Thyroid gland (tissue), 4 donors: ENCODE data around the gene DIO1. TPM values are rescaled to one million over a fixed set of nuclear protein-coding genes. Genes with fewer than 3 reads are reported as not detected.
"Not testable (repeated sequence)": the region's sequence is repeated elsewhere in the genome, so short reads cannot be mapped to it uniquely, and the experiment has no call there.

Source experiments
- DNase-seq, 2 donors: peaks; one replicate each; pipeline ENCODE4 v3.0.0-alpha.2; 2019
- H3K27ac ChIP-seq, 3 donors: fragments of 200-600 bp; sonication (generic); 1 replicate in 2 of 3; 2 replicates in 1 of 3; pipeline ENCODE4 v1.5.1; 2016 to 2019; ENCODE audit warnings: mild to moderate bottlenecking in 1 of 3, moderate library complexity in 1 of 3
- H3K27me3 ChIP-seq: fragments of 200-600 bp; sonication (generic); one replicate; pipeline ENCODE4 v1.5.1; 2019
- H3K36me3 ChIP-seq, 2 donors: fragments of 200-600 bp; sonication (generic); one replicate each; pipeline ENCODE4 v1.5.1; 2016 to 2019
- H3K4me1 ChIP-seq, 2 donors: fragments of 200-600 bp; sonication (generic); one replicate each; pipeline ENCODE4 v1.5.1; 2017 to 2019
- H3K4me3 ChIP-seq, 3 donors: fragments of 200-600 bp; sonication (generic); replicated peaks in 1 of 3; 1 replicate in 2 of 3; 2 replicates in 1 of 3; pipeline ENCODE4 v1.5.1; 2016; ENCODE audit warnings: mild to moderate bottlenecking in 1 of 3
- H3K9me3 ChIP-seq: fragments of 200-600 bp; sonication (generic); one replicate; pipeline ENCODE4 v1.5.1; 2017
- POLR2A ChIP-seq, 2 donors: fragments of 450-650 bp; IDR thresholded peaks; one replicate each; pipeline ENCODE4 v1.6.1; 2017; ENCODE audit warnings: antibody characterized with exemption in 2 of 2, mild to moderate bottlenecking in 2 of 2, moderate library complexity in 1 of 2
- WGBS, 2 donors: methylation state at CpG; one replicate each; pipeline ENCODE4 v1.1.5; 2017; 5-methylcytosine and 5-hydroxymethylcytosine counted together
- intact Hi-C: fragments of 100-400 bp; cut with DNase I; formaldehyde crosslinking; loops from one replicate; pipeline ENCODE4 v1.15.1; 2023
- total RNA-seq, 4 donors: library from RNA; depleted of rRNA; stranded (reverse); fragments of >200 nt; gene quantifications; one replicate each; pipeline ENCODE4 v1.2.3, GENCODE V29; 2016
- TF ChIP-seq, protein P1 (sequence below), 6 experiments: fragments of 200-600 bp in 3 of 6; fragments of 450-650 bp in 3 of 6; sonication (generic) in 3 of 6; IDR thresholded peaks; one replicate each; pipeline ENCODE4 v1.5.1; 2016 to 2019; ENCODE audit warnings: antibody characterized with exemption in 6 of 6, mild to moderate bottlenecking in 2 of 6, inconsistent platforms in 1 of 6, moderate library complexity in 1 of 6

Gene DIO1
- total RNA-seq, 4 donors from 2014 or later, result 219 to 492 (median 343) TPM

DNA sequence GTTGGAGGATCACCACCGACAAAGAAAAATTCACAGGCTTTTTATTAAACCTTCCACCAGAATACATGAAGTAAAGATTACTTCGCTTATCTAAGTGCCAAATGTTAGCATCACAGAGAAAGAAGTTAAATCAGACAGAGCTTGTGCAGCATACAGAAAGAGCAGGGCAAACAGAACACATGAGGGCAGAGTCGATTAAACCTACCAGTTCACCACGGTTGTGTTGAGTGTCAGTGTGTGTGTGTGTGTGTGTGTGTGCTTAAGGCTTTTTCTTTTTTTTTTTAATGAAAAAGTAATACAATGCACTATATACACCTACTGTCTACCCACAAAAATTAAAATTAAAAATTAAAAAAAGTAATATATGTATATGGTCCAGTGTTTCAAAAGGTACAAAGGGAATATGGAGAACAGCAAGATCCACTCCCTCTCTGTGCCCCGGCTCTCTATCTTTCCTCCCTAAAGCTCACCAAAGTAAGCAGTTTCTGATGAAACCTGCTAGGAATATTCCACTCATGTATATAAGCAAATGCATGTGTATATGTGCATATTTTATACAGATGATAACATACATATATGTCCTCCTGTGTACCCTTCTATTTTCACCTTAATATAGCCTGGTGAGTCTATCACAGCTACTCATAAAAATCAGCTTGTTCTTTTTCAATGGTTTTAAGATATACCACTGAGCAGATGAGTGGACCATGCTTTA is 22.1 kb upstream of the DIO1 start:
- TF ChIP-seq, protein P1, sequence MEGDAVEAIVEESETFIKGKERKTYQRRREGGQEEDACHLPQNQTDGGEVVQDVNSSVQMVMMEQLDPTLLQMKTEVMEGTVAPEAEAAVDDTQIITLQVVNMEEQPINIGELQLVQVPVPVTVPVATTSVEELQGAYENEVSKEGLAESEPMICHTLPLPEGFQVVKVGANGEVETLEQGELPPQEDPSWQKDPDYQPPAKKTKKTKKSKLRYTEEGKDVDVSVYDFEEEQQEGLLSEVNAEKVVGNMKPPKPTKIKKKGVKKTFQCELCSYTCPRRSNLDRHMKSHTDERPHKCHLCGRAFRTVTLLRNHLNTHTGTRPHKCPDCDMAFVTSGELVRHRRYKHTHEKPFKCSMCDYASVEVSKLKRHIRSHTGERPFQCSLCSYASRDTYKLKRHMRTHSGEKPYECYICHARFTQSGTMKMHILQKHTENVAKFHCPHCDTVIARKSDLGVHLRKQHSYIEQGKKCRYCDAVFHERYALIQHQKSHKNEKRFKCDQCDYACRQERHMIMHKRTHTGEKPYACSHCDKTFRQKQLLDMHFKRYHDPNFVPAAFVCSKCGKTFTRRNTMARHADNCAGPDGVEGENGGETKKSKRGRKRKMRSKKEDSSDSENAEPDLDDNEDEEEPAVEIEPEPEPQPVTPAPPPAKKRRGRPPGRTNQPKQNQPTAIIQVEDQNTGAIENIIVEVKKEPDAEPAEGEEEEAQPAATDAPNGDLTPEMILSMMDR (IDR thresholded peaks at IDR 0.05), result no peak
- TF ChIP-seq POLR2A (IDR thresholded peaks at IDR 0.05), result no peak
- Histone ChIP-seq H3K4me1 (no peaks in the 10 kb centered on the region), H3K4me3 (no peak overlapping the region), H3K27me3 (no peaks in the 10 kb centered on the region), H3K27ac (no peak overlapping the region), H3K36me3 (peaks cover 46 to 54% of the 10 kb centered on the region in 2 donors), H3K9me3 (no peaks in the 10 kb centered on the region)
- WGBS, 2 donors, result 78 to 82% methylated on average over 5 of the region's 5 CpGs
- intact Hi-C loops, result no loop called here
- no peak for DNase-seq

DNA sequence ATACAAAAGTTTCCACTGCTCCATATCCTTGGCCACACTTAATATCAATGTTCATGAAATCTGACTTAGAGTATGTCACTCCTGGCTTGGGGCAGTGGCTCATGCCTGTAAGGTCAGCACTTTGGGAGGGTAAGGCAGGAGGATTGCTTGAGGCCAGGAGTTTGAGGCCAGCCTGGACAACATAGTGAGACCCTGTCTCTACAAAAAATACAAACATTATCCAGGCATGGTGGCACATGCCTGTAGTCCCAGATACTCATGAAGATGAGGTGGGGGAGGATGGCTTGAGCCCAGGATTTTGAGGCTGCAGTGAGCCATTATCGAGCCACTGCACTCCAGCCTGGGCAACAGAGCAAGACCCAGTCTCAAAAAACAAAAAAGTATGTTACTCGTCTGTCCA is 18.8 kb upstream of the DIO1 start:
- H3K4me1 ChIP-seq, H3K27ac ChIP-seq, DNase-seq, H3K27me3 ChIP-seq, H3K4me3 ChIP-seq, intact Hi-C loops, H3K9me3 ChIP-seq: not testable (repeated sequence)
- H3K36me3 ChIP-seq, result peaks cover 28 to 49% of the 10 kb centered on the region in 2 donors
- 96 to 98% methylated on average over 2 of the region's 2 CpGs for WGBS, 2 donors

GRCh38 chr1:53878492-53879105 is 15.4 kb upstream of the DIO1 start:
- no peak for TF ChIP-seq POLR2A (IDR thresholded peaks at IDR 0.05)
- TF ChIP-seq, protein P1 (IDR thresholded peaks at IDR 0.05), result peak; percentile 20 to 71 (median 60)
- H3K9me3 ChIP-seq, result no peaks in the 10 kb centered on the region
- no peak overlapping the region for H3K27ac ChIP-seq
- H3K4me1 ChIP-seq, result no peaks in the 10 kb centered on the region
- WGBS, 2 donors, result 43 to 48% methylated on average over 5 of the region's 5 CpGs
- H3K27me3 ChIP-seq, result no peaks in the 10 kb centered on the region
- H3K36me3 ChIP-seq, result peaks cover 26 to 39% of the 10 kb centered on the region in 2 donors
- no peak overlapping the region for H3K4me3 ChIP-seq
- no peak for DNase-seq
- intact Hi-C loops, result no loop called here

DNA sequence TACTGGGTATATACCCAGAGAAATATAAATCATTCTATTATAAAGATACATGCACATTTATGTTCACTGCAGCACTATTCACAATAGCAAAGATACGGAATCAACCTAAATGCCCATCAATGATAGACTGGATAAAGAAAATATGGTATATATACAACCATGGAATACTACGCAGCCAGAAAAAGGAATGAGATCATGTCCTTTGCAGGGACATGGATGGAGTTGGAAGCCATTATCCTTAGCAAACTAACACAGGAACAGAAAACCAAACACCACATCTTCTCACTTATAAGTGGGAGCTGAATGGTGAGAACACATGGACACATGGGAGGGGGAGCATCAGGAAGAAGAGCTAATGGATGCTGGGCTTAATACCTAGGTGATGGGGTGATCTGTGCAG is 12.1 kb upstream of the DIO1 start:
- WGBS, 2 donors, result 94 to 98% methylated on average over 2 of the region's 2 CpGs

DNA sequence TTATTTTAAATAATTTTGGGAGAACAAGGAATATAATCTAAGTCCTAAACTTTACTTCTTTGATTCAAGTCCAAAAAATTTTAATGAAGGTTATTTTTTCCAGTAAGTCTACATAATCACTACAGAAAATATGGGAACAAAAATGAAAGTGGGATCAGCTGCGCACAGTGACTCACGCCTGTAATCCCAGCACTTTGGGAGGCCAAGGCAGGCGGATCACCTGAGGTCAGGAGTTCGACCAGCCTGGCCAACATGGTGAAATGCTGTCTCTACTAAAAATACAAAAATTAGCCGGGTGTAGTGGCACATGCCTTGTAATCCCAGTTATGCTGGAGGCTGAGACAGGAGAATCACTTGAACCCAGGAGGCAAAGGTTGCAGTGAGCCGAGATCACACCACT is 10.4 kb upstream of the DIO1 start:
- 95 to 97% methylated on average over 6 of the region's 6 CpGs for WGBS, 2 donors
- H3K4me1 ChIP-seq, DNase-seq, intact Hi-C loops, H3K27me3 ChIP-seq, H3K9me3 ChIP-seq, H3K4me3 ChIP-seq, H3K27ac ChIP-seq: not testable (repeated sequence)
- H3K36me3 ChIP-seq, result peaks cover 10 to 23% of the 10 kb centered on the region in 2 donors

More for the DNA sequence above, 12.1 kb upstream of the DIO1 start:
- H3K4me1 ChIP-seq, H3K4me3 ChIP-seq, H3K9me3 ChIP-seq, DNase-seq, intact Hi-C loops, H3K27me3 ChIP-seq, H3K27ac ChIP-seq: not testable (repeated sequence)
- peaks cover 19 to 26% of the 10 kb centered on the region in 2 donors for H3K36me3 ChIP-seq

DNA sequence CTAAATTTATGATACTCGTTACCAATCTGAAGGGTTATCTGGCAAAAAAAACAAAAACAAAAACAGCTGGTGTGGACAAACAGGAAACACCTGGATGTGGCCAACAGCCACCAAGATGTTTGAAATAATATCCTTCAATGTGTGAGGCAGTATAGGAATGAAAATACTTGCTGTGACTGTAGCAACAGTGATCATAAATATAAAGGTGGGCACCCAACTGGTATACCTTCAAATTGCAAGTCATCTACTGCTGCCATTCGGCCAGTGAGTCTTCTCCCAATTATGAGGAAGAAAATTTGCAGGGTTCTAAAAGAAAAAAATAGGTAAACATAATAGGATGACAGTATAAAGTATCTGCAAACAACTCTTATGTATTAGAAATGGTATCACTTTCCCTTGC is 5.3 kb upstream of the DIO1 start:
- Histone ChIP-seq H3K27ac (peak overlapping the region in 2 of 3 donors; percentile 15 to 75), H3K9me3 (no peaks in the 10 kb centered on the region), H3K27me3 (no peaks in the 10 kb centered on the region), H3K4me3 (peak overlapping the region in 1 of 3 donors; percentile 90), H3K4me1 (peaks cover 9 to 31% of the 10 kb centered on the region in 2 donors), H3K36me3 (peaks cover 0 to 9% of the 10 kb centered on the region in 2 donors)
- intact Hi-C loops, result loop anchor here (2.0 kb wide), 1 partner anchor 58 kb away; the partner anchor contains the start of gene LRRC42
- TF ChIP-seq, protein P1 (IDR thresholded peaks at IDR 0.05), result no peak
- TF ChIP-seq POLR2A (IDR thresholded peaks at IDR 0.05), result no peak
- 68 to 71% methylated on average over 2 of the region's 2 CpGs for WGBS, 2 donors
- DNase-seq, result no peak
